Measurements from ENCODE around the gene RBMS3.

The RBMS3 gene

GRCh38 chr3:29255854-29256696, 24.8 kb upstream of the RBMS3 start:
- H3K27me3 ChIP-seq (ENCODE audit: control insufficient read depth, insufficient read depth, low read length): no peaks in the 10 kb centered on the region
- no peak overlapping the region for H3K4me2 ChIP-seq (ENCODE audit: low read length)
- no peak overlapping the region for H3K9ac ChIP-seq (ENCODE audit: low read depth, low read length)
- no peaks in the 10 kb centered on the region for H3K36me3 ChIP-seq (ENCODE audit: insufficient read depth, low read length)
- no peaks in the 10 kb centered on the region for H3K4me1 ChIP-seq (ENCODE audit: control insufficient read depth, insufficient read depth, low read length)
- no peaks in the 10 kb centered on the region for H3K9me3 ChIP-seq (replicated peaks; ENCODE audit: low read length)
- H3K4me3 ChIP-seq (ENCODE audit: low read length): no peak overlapping the region

- Histone ChIP-seq H3K4me1 (ENCODE audit: control insufficient read depth, insufficient read depth, low read length) (no peaks in the 10 kb centered on the region), H3K9ac (ENCODE audit: low read depth, low read length) (no peak overlapping the region), H3K9me3 (replicated peaks; ENCODE audit: low read length) (no peaks in the 10 kb centered on the region), H3K4me3 (ENCODE audit: low read length) (no peak overlapping the region), H3K4me2 (ENCODE audit: low read length) (no peak overlapping the region), H3K36me3 (ENCODE audit: insufficient read depth, low read length) (no peaks in the 10 kb centered on the region), H3K27me3 (ENCODE audit: control insufficient read depth, insufficient read depth, low read length) (no peaks in the 10 kb centered on the region)
Measured at GRCh38 chr3:29258161-29258560, 22.7 kb upstream of the RBMS3 start.

GRCh38 chr3:29261119-29261518, 19.8 kb upstream of the RBMS3 start:
- Histone ChIP-seq H3K36me3 (ENCODE audit: insufficient read depth, low read length) (no peaks in the 10 kb centered on the region), H3K9me3 (replicated peaks; ENCODE audit: low read length) (no peaks in the 10 kb centered on the region), H3K4me2 (ENCODE audit: low read length) (no peak overlapping the region), H3K9ac (ENCODE audit: low read depth, low read length) (no peak overlapping the region), H3K4me1 (ENCODE audit: control insufficient read depth, insufficient read depth, low read length) (no peaks in the 10 kb centered on the region), H3K27me3 (ENCODE audit: control insufficient read depth, insufficient read depth, low read length) (no peaks in the 10 kb centered on the region), H3K4me3 (ENCODE audit: low read length) (no peak overlapping the region)

- Histone ChIP-seq H3K27me3 (ENCODE audit: control insufficient read depth, insufficient read depth, low read length) (no peaks in the 10 kb centered on the region), H3K36me3 (ENCODE audit: insufficient read depth, low read length) (no peaks in the 10 kb centered on the region), H3K4me2 (ENCODE audit: low read length) (no peak overlapping the region), H3K4me1 (ENCODE audit: control insufficient read depth, insufficient read depth, low read length) (no peaks in the 10 kb centered on the region), H3K4me3 (ENCODE audit: low read length) (no peak overlapping the region), H3K9ac (ENCODE audit: low read depth, low read length) (no peak overlapping the region), H3K9me3 (replicated peaks; ENCODE audit: low read length) (no peaks in the 10 kb centered on the region)
Measured at GRCh38 chr3:29263476-29263875, 17.4 kb upstream of the RBMS3 start.

GRCh38 chr3:29265509-29266072, 15.3 kb upstream of the RBMS3 start:
- no peak overlapping the region for H3K4me3 ChIP-seq (ENCODE audit: low read length)
- no peaks in the 10 kb centered on the region for H3K9me3 ChIP-seq (replicated peaks; ENCODE audit: low read length)
- no peak overlapping the region for H3K4me2 ChIP-seq (ENCODE audit: low read length)
- no peaks in the 10 kb centered on the region for H3K4me1 ChIP-seq (ENCODE audit: control insufficient read depth, insufficient read depth, low read length)
- H3K9ac ChIP-seq (ENCODE audit: low read depth, low read length): no peak overlapping the region
- no peaks in the 10 kb centered on the region for H3K27me3 ChIP-seq (ENCODE audit: control insufficient read depth, insufficient read depth, low read length)
- no peaks in the 10 kb centered on the region for H3K36me3 ChIP-seq (ENCODE audit: insufficient read depth, low read length)

GRCh38 chr3:29267226-29267625, 13.6 kb upstream of the RBMS3 start:
- Histone ChIP-seq H3K4me2 (ENCODE audit: low read length) (no peak overlapping the region), H3K9me3 (replicated peaks; ENCODE audit: low read length) (no peaks in the 10 kb centered on the region), H3K27me3 (ENCODE audit: control insufficient read depth, insufficient read depth, low read length) (no peaks in the 10 kb centered on the region), H3K9ac (ENCODE audit: low read depth, low read length) (no peak overlapping the region), H3K4me1 (ENCODE audit: control insufficient read depth, insufficient read depth, low read length) (no peaks in the 10 kb centered on the region), H3K36me3 (ENCODE audit: insufficient read depth, low read length) (no peaks in the 10 kb centered on the region), H3K4me3 (ENCODE audit: low read length) (no peak overlapping the region)

GRCh38 chr3:29268651-29269050, 12.2 kb upstream of the RBMS3 start:
- Histone ChIP-seq H3K4me3 (ENCODE audit: low read length) (no peak overlapping the region), H3K27me3 (ENCODE audit: control insufficient read depth, insufficient read depth, low read length) (no peaks in the 10 kb centered on the region), H3K9me3 (replicated peaks; ENCODE audit: low read length) (no peaks in the 10 kb centered on the region), H3K9ac (ENCODE audit: low read depth, low read length) (no peak overlapping the region), H3K4me2 (ENCODE audit: low read length) (no peak overlapping the region), H3K36me3 (ENCODE audit: insufficient read depth, low read length) (no peaks in the 10 kb centered on the region), H3K4me1 (ENCODE audit: control insufficient read depth, insufficient read depth, low read length) (no peaks in the 10 kb centered on the region)

GRCh38 chr3:29270752-29271151, 10.1 kb upstream of the RBMS3 start:
- no peak overlapping the region for H3K9ac ChIP-seq (ENCODE audit: low read depth, low read length)
- H3K9me3 ChIP-seq (replicated peaks; ENCODE audit: low read length): no peaks in the 10 kb centered on the region
- no peak overlapping the region for H3K4me3 ChIP-seq (ENCODE audit: low read length)
- H3K4me2 ChIP-seq (ENCODE audit: low read length): no peak overlapping the region
- H3K4me1 ChIP-seq (ENCODE audit: control insufficient read depth, insufficient read depth, low read length): no peaks in the 10 kb centered on the region
- H3K36me3 ChIP-seq (ENCODE audit: insufficient read depth, low read length): no peaks in the 10 kb centered on the region
- H3K27me3 ChIP-seq (ENCODE audit: control insufficient read depth, insufficient read depth, low read length): no peaks in the 10 kb centered on the region

- Histone ChIP-seq H3K4me1 (ENCODE audit: control insufficient read depth, insufficient read depth, low read length) (no peaks in the 10 kb centered on the region), H3K9me3 (replicated peaks; ENCODE audit: low read length) (no peaks in the 10 kb centered on the region), H3K4me2 (ENCODE audit: low read length) (no peak overlapping the region), H3K9ac (ENCODE audit: low read depth, low read length) (no peak overlapping the region), H3K4me3 (ENCODE audit: low read length) (no peak overlapping the region), H3K27me3 (ENCODE audit: control insufficient read depth, insufficient read depth, low read length) (no peaks in the 10 kb centered on the region), H3K36me3 (ENCODE audit: insufficient read depth, low read length) (no peaks in the 10 kb centered on the region)
Measured at GRCh38 chr3:29271475-29271874, 9.4 kb upstream of the RBMS3 start.

- Histone ChIP-seq H3K4me3 (ENCODE audit: low read length) (no peak overlapping the region), H3K27me3 (ENCODE audit: control insufficient read depth, insufficient read depth, low read length) (no peaks in the 10 kb centered on the region), H3K4me1 (ENCODE audit: control insufficient read depth, insufficient read depth, low read length) (peaks cover 8% of the 10 kb centered on the region), H3K36me3 (ENCODE audit: insufficient read depth, low read length) (no peaks in the 10 kb centered on the region), H3K4me2 (ENCODE audit: low read length) (no peak overlapping the region), H3K9me3 (replicated peaks; ENCODE audit: low read length) (no peaks in the 10 kb centered on the region), H3K9ac (ENCODE audit: low read depth, low read length) (no peak overlapping the region)
Measured at GRCh38 chr3:29274667-29275066, 6.2 kb upstream of the RBMS3 start.

GRCh38 chr3:29275309-29275708, 5.6 kb upstream of the RBMS3 start:
- Histone ChIP-seq H3K4me2 (ENCODE audit: low read length) (no peak overlapping the region), H3K27me3 (ENCODE audit: control insufficient read depth, insufficient read depth, low read length) (no peaks in the 10 kb centered on the region), H3K4me1 (ENCODE audit: control insufficient read depth, insufficient read depth, low read length) (peaks cover 12% of the 10 kb centered on the region), H3K4me3 (ENCODE audit: low read length) (no peak overlapping the region), H3K36me3 (ENCODE audit: insufficient read depth, low read length) (no peaks in the 10 kb centered on the region), H3K9ac (ENCODE audit: low read depth, low read length) (no peak overlapping the region), H3K9me3 (replicated peaks; ENCODE audit: low read length) (no peaks in the 10 kb centered on the region)

GRCh38 chr3:29277249-29277648, 3.6 kb upstream of the RBMS3 start:
- H3K9me3 ChIP-seq (replicated peaks; ENCODE audit: low read length): no peaks in the 10 kb centered on the region
- no peak overlapping the region for H3K9ac ChIP-seq (ENCODE audit: low read depth, low read length)

More at GRCh38 chr3:29277249-29277648, 3.6 kb upstream of the RBMS3 start:
- Histone ChIP-seq H3K4me2 (ENCODE audit: low read length) (no peak overlapping the region), H3K4me3 (ENCODE audit: low read length) (no peak overlapping the region), H3K36me3 (ENCODE audit: insufficient read depth, low read length) (no peaks in the 10 kb centered on the region), H3K4me1 (ENCODE audit: control insufficient read depth, insufficient read depth, low read length) (peaks cover 12% of the 10 kb centered on the region), H3K27me3 (ENCODE audit: control insufficient read depth, insufficient read depth, low read length) (no peaks in the 10 kb centered on the region)
